RWPE2 (cell line): ENCODE results near the gene CACNA1D.

ENCODE experiments used
- ATAC-seq: fragments of 200-7000 bp; cut with Tn5 transposase; 3 replicates; pipeline ENCODE4 v1.9.1; 2021; ENCODE audit warnings: low read depth
- DNase-seq: peaks from one replicate; pipeline ENCODE4 v3.0.0-alpha.2; 2020; ENCODE audit warnings: low spot score
- H3K27ac ChIP-seq: fragments of 450-650 bp; 2 replicates; pipeline ENCODE4 v1.5.1; 2017; ENCODE audit warnings: mild to moderate bottlenecking; ENCODE audit not compliant: poor library complexity, severe bottlenecking
- H3K27me3 ChIP-seq: fragments of 250-450 bp; sonication (Bioruptor Pico); 2 replicates; pipeline ENCODE4 v1.5.1; 2021; ENCODE audit warnings: mild to moderate bottlenecking, moderate library complexity; ENCODE audit not compliant: insufficient read depth, poor library complexity, severe bottlenecking
- H3K36me3 ChIP-seq: fragments of 250-450 bp; sonication (Bioruptor Pico); 2 replicates; pipeline ENCODE4 v1.5.1; 2020; ENCODE audit warnings: low read depth, mild to moderate bottlenecking, moderate library complexity
- H3K4me1 ChIP-seq: fragments of 250-450 bp; sonication (Bioruptor Pico); 2 replicates; pipeline ENCODE4 v1.5.1; 2021; ENCODE audit warnings: mild to moderate bottlenecking, moderate library complexity; ENCODE audit not compliant: insufficient read depth, poor library complexity, severe bottlenecking
- H3K4me3 ChIP-seq: fragments of 250-450 bp; sonication (Bioruptor Pico); 2 replicates; pipeline ENCODE4 v1.5.1; 2021; ENCODE audit warnings: mild to moderate bottlenecking, moderate library complexity; ENCODE audit not compliant: severe bottlenecking
- H3K9me3 ChIP-seq: fragments of 250-450 bp; sonication (Bioruptor Pico); 2 replicates; pipeline ENCODE4 v1.5.1; 2021; ENCODE audit warnings: mild to moderate bottlenecking, moderate library complexity; ENCODE audit not compliant: severe bottlenecking
- CTCF ChIP-seq: fragments of 450-650 bp; IDR thresholded peaks from one replicate; pipeline ENCODE4 v1.5.1; 2017; ENCODE audit warnings: mild to moderate bottlenecking, moderate library complexity; ENCODE audit not compliant: poor library complexity, severe bottlenecking

CACNA1D gene

GRCh38 chr3:53534216-53534615 is 39.8 kb downstream of the CACNA1D start:
- ATAC-seq (no peak), DNase-seq (no peak)
- H3K27ac ChIP-seq: no peak overlapping the region
- no peak overlapping the region for H3K4me3 ChIP-seq
- H3K27me3 ChIP-seq: peaks cover 11% of the 10 kb centered on the region
- no peak for TF ChIP-seq CTCF
- no peaks in the 10 kb centered on the region for H3K4me1 ChIP-seq
- no peaks in the 10 kb centered on the region for H3K9me3 ChIP-seq
- H3K36me3 ChIP-seq: no peaks in the 10 kb centered on the region

- H3K4me1 ChIP-seq: no peaks in the 10 kb centered on the region
- H3K27me3 ChIP-seq: peaks cover 11% of the 10 kb centered on the region
- no peak for ATAC-seq
- no peaks in the 10 kb centered on the region for H3K9me3 ChIP-seq
- DNase-seq: no peak
- H3K27ac ChIP-seq: no peak overlapping the region
- no peak for TF ChIP-seq CTCF
- no peak overlapping the region for H3K4me3 ChIP-seq
- no peaks in the 10 kb centered on the region for H3K36me3 ChIP-seq
These were observed 40.4 kb downstream of the CACNA1D start for GRCh38 chr3:53534676-53535400.

- Histone ChIP-seq H3K36me3 (no peaks in the 10 kb centered on the region), H3K4me3 (no peak overlapping the region), H3K4me1 (no peaks in the 10 kb centered on the region), H3K27ac (no peak overlapping the region), H3K9me3 (no peaks in the 10 kb centered on the region), H3K27me3 (peaks cover 11% of the 10 kb centered on the region)
- ATAC-seq: no peak
- TF ChIP-seq CTCF: no peak
- no peak for DNase-seq
These were observed 41.9 kb downstream of the CACNA1D start for GRCh38 chr3:53536282-53536681.

- ATAC-seq: no peak
- no peaks in the 10 kb centered on the region for H3K4me1 ChIP-seq
These were observed 49.9 kb downstream of the CACNA1D start for GRCh38 chr3:53544357-53544756.

More at GRCh38 chr3:53544357-53544756, 49.9 kb downstream of the CACNA1D start:
- DNase-seq: no peak
- Histone ChIP-seq H3K4me3 (no peak overlapping the region), H3K36me3 (no peaks in the 10 kb centered on the region), H3K27me3 (no peaks in the 10 kb centered on the region), H3K9me3 (no peaks in the 10 kb centered on the region), H3K27ac (no peak overlapping the region)
- no peak for TF ChIP-seq CTCF
